ENCODE measurements around the gene TMC7.

TMC7 gene

GRCh38 chr16:19092653-19093410 lies 109.1 kb downstream of the TMC7 start:
- no peak for FAIRE-seq

GRCh38 chr16:19093631-19094541 lies 110.2 kb downstream of the TMC7 start:
- no peak for FAIRE-seq

- FAIRE-seq = no peak
Measured at GRCh38 chr16:19094542-19095365, 111.0 kb downstream of the TMC7 start.

DNA sequence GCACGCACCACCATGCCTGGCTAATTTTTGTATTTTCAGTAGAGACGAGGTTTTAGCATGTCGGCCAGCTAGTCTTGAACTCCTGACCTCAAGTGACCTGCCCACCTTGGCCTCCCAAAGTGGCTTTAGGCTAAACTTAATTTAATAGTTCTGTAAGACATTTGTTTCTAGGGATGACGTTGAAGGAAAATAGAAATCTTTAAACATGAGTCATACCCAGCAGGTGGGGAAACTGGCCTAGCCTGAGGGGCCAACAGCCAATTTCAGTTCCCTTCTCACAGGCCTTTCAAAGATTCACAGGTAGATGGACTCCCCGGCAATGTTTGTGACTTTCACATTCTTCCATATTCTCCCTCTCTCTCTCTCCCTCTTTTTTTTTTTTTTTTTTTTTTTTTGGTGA lies 111.9 kb downstream of the TMC7 start:
- FAIRE-seq = no peak

- no peak for FAIRE-seq
Measured at GRCh38 chr16:19098173-19098572, 114.4 kb downstream of the TMC7 start.

- no peak for FAIRE-seq
Measured at GRCh38 chr16:19102187-19102872, 118.6 kb downstream of the TMC7 start.

GRCh38 chr16:19104607-19105006 lies 120.9 kb downstream of the TMC7 start:
- no peak for FAIRE-seq

- no peak for FAIRE-seq
Measured at GRCh38 chr16:19105131-19105530, 121.4 kb downstream of the TMC7 start.

DNA sequence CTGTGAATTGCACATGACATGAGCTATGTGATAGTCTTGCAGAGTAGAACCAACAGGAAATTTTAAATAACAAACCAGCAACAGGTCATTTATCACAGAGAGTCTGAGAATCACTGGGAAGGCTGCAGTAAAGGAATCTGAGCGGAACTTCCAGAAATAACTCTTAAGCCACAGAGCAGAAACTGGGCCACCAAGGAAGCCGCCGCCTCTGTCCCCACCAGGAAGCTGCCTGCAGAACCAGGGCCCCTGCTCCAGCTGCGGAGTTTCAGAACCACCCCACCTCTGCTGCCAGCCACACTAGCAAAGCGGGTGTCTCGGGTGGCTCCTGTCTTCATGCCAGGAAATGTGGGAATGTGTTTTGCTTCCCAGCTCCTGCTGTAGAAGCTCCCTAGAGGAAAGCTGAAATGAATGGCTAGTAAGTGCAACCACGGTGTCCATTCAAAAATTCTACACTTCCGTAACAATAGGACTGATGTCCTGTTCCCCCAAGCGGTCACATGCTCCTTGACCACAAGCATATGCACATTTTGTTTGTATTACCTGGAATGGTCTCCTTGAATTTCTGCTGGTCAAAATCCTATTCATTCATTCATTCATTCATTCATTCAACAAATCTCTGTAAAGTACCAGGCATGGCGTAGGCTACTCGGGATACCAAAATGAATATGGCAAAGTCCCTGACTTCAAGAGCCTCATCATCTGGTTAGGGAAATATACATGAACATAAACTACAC lies 122.3 kb downstream of the TMC7 start:
- FAIRE-seq = no peak

- no peak for FAIRE-seq
Measured at GRCh38 chr16:19106625-19107020, 122.9 kb downstream of the TMC7 start.

DNA sequence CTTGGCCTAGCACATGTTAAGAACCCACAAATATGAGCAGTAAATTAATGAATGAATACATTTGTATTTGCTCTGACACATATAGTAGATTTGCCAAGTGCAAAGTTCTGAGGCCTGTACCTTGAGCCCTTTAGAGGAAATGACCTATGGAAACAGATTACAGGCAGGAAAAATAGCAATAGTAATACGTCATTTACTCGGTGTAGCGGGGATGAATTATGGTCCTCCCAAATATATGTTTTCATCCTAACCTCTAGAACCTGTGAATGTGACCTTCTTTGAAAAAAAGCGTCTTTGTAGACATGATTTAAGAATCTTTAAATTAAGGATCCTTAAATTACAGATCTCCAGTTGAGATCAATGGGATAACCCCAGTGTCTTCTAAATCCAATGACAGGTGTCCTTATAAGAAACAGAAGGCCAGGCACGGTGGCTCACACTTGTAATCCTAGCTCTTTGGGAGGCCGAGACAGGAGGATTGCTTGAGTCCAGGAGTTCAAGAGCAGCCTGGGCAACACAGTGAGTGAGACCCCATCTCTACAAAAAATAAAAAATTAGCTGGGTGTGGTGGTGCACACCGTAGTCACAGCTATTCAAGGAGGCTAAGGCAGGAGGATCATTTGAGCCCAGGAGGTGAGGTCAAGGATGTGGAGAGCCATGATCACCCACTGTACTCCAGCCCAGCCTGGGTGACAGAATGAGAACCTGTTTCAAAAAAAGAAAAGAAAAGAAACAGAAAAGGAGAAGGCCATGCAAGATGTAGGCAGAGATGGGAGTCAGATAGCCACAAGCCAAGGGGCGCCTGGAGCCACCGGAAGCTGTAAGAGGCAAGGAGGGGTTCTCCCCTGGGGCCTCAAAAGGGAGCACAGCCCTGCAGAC lies 124.9 kb downstream of the TMC7 start:
- FAIRE-seq = no peak

DNA sequence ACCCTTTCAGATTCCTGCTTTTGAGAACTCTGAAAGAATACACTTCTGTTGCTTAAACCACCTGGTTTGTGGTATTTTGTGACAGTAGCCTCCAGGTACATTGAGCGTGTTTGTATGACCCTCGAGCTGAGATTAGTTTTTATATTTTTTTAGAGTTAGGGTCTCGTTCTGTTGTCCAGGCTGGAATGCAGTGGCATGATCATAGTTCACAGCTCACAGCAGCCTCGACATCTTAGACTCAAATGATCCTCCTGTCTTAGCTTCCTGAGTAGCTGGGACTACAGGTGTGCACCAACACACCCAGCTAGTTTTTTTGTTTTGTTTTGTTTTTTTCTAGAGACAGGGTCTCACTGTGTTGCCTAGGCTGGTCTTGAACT lies 125.5 kb downstream of the TMC7 start:
- no peak for FAIRE-seq

GRCh38 chr16:19110537-19111360 lies 127.0 kb downstream of the TMC7 start:
- FAIRE-seq = no peak

- FAIRE-seq = no peak
Measured at GRCh38 chr16:19112099-19112407, 128.3 kb downstream of the TMC7 start.

All from islet of Langerhans (tissue), 1 donor.